ENCODE results near the gene NCOA7.

DNA sequence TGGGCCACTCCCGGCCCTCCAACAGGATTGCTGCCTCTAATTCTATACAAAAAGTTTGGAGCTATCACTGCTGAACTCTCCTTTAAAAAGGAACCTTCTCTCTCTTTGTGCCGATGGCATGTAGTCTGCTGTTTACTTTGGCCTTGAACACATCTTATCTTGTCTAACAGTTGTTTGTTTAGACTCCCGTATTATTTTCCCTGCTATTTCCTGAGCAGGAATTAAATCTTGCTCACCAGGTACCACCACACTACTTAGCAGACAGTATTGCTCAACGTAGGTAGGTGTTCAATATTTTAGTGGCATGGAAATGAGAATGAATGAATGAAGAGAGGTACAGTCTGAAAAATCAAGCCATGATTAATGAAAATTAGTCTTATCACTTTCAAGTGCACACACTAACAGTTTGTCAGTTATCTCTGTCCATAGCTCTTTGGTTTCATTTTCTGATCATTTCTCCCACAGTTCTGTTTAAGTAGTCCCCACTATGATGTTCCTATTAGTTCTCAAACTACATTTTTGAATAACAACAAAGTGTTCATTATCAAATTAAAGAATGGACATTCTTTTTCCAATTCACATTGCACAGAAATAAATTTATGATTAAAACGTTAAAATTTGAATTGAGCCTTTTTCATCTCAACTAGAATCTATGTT lies 48.2 kb upstream of the NCOA7 start:
- TF ChIP-seq CTCF (IDR thresholded peaks at IDR 0.05) (no peak), POLR2A (IDR thresholded peaks at IDR 0.05) (no peak)
